GM12878 (cell line): ENCODE data around the gene TMEM131L.

Experiments used
- BCL11A ChIP-seq: IDR thresholded peaks from 2 replicates; pipeline ENCODE4 v1.6.1; 2011; ENCODE audit warnings: low read depth, low read length
- CTCF ChIP-seq, 3 experiments: IDR thresholded peaks in 2 of 3; conservative IDR thresholded peaks in 1 of 3; 2 replicates each; pipeline ENCODE4 v1.5.1; 2011; ENCODE audit warnings: low read depth in 3 of 3, low read length in 3 of 3, mild to moderate bottlenecking in 3 of 3, control low read depth in 2 of 3, moderate library complexity in 2 of 3, inconsistent platforms in 1 of 3, mixed read lengths in 1 of 3; ENCODE audit not compliant: control insufficient read depth in 2 of 3, insufficient read depth in 1 of 3; ENCODE audit errors: extremely low read depth in 1 of 3
- IKZF1 ChIP-seq: fragments of 450-650 bp; conservative IDR thresholded peaks from 2 replicates; pipeline ENCODE4 v1.6.1; 2017; ENCODE audit warnings: antibody characterized with exemption, mild to moderate bottlenecking
- KDM1A ChIP-seq: fragments of 200-600 bp; sonication (generic); IDR thresholded peaks from 2 replicates; pipeline ENCODE4 v1.6.1; 2016; ENCODE audit warnings: borderline replicate concordance
- POLR2AphosphoS5 ChIP-seq: IDR thresholded peaks from 2 replicates; pipeline ENCODE4 v1.6.1; 2011; ENCODE audit warnings: mild to moderate bottlenecking, low read length, inconsistent platforms
- RUNX3 ChIP-seq: IDR thresholded peaks from 2 replicates; pipeline ENCODE4 v1.6.1; 2012; ENCODE audit warnings: low read length, inconsistent platforms
- STAT1 ChIP-seq: fragments of 450-650 bp; conservative IDR thresholded peaks from 2 replicates; pipeline ENCODE4 v1.6.1; 2014; ENCODE audit warnings: antibody characterized with exemption, mild to moderate bottlenecking
- SUPT20H ChIP-seq: IDR thresholded peaks from 2 replicates; pipeline ENCODE4 v1.6.1; 2011; ENCODE audit warnings: low read depth, mild to moderate bottlenecking, low read length, moderate library complexity, borderline replicate concordance; ENCODE audit not compliant: control insufficient read depth
- TARDBP ChIP-seq: IDR thresholded peaks from 2 replicates; pipeline ENCODE4 v1.6.1; 2016; ENCODE audit warnings: borderline replicate concordance
- ZNF274 ChIP-seq: IDR thresholded peaks from one replicate; pipeline ENCODE4 v1.8.0; 2011; ENCODE audit not compliant: insufficient read length, insufficient read depth

- TF ChIP-seq CTCF (IDR thresholded peaks at IDR 0.05 in 2 of 3, conservative IDR thresholded peaks at IDR 0.05 in 1 of 3; ENCODE audit: control insufficient read depth in 2 of 3, extremely low read depth in 1 of 3, insufficient read depth in 1 of 3, low read depth in 3 of 3, low read length in 3 of 3), result no peak
- TF ChIP-seq POLR2AphosphoS5, result no peak
- TF ChIP-seq BCL11A, result no peak
- no peak for TF ChIP-seq RUNX3
- no peak for TF ChIP-seq TARDBP
- no peak for TF ChIP-seq SUPT20H
- no peak for TF ChIP-seq KDM1A
- TF ChIP-seq STAT1, result no peak
- no peak for TF ChIP-seq ZNF274
- no peak for TF ChIP-seq IKZF1
These were observed 37.2 kb upstream of the TMEM131L start for GRCh38 chr4:153428941-153429475.
